DOHH2 (cell line): ENCODE data around the gene KCNIP4.

Experiments
- H3F3A ChIP-seq: fragments of 200-600 bp; sonication (generic), shearing (Covaris generic); 2 replicates; pipeline ENCODE4 v1.6.0; 2016; ENCODE audit warnings: antibody characterized with exemption, mild to moderate bottlenecking; ENCODE audit not compliant: control insufficient read depth, insufficient read depth
- H3K27ac ChIP-seq: fragments of 200-600 bp; sonication (generic); 2 replicates; pipeline ENCODE4 v1.5.1; 2014; ENCODE audit warnings: low read depth, mild to moderate bottlenecking, low read length, moderate library complexity
- H3K27me3 ChIP-seq: fragments of 200-600 bp; sonication (generic); 2 replicates; pipeline ENCODE4 v1.6.1; 2014; ENCODE audit warnings: mild to moderate bottlenecking, low read length, mixed read lengths; ENCODE audit not compliant: control insufficient read depth
- H3K36me3 ChIP-seq: fragments of 200-600 bp; sonication (generic); 2 replicates; pipeline ENCODE4 v1.6.1; 2014; ENCODE audit warnings: mild to moderate bottlenecking, low read length, moderate library complexity, mixed read lengths; ENCODE audit not compliant: control insufficient read depth
- H3K4me1 ChIP-seq: fragments of 200-600 bp; sonication (generic); 2 replicates; pipeline ENCODE4 v1.6.1; 2014; ENCODE audit warnings: mild to moderate bottlenecking, low read length, mixed read lengths; ENCODE audit not compliant: control insufficient read depth
- H3K4me2 ChIP-seq: fragments of 200-600 bp; sonication (generic); 2 replicates; pipeline ENCODE4 v1.6.0; 2014; ENCODE audit warnings: mild to moderate bottlenecking, low read length, moderate library complexity
- H3K4me3 ChIP-seq: fragments of 200-600 bp; sonication (generic); 2 replicates; pipeline ENCODE4 v1.5.1; 2014; ENCODE audit warnings: mild to moderate bottlenecking, low read length, mixed read lengths
- H3K79me2 ChIP-seq: fragments of 200-600 bp; sonication (generic); 2 replicates; pipeline ENCODE4 v1.6.1; 2014; ENCODE audit warnings: mild to moderate bottlenecking, low read length, mixed read lengths; ENCODE audit not compliant: control insufficient read depth
- H3K9me2 ChIP-seq: fragments of 200-600 bp; sonication (generic); replicated peaks from 2 replicates; pipeline ENCODE4 v1.6.1; 2014; ENCODE audit warnings: mild to moderate bottlenecking, low read length, mixed read lengths; ENCODE audit not compliant: control insufficient read depth
- H3K9me3 ChIP-seq: fragments of 200-600 bp; sonication (generic); 2 replicates; pipeline ENCODE4 v1.6.1; 2014; ENCODE audit warnings: antibody characterized with exemption, low read length, mixed read lengths; ENCODE audit not compliant: control insufficient read depth, insufficient read depth
- H4K20me1 ChIP-seq: fragments of 200-600 bp; sonication (generic); 2 replicates; pipeline ENCODE4 v1.6.0; 2014; ENCODE audit warnings: low read depth, mild to moderate bottlenecking, antibody characterized with exemption, low read length, moderate library complexity; ENCODE audit not compliant: control insufficient read depth, insufficient read depth
- CTCF ChIP-seq: fragments of 200-600 bp; sonication (generic); IDR thresholded peaks from one replicate; pipeline ENCODE4 v1.5.1; 2014; ENCODE audit warnings: antibody characterized with exemption, mild to moderate bottlenecking, low read depth, low read length; ENCODE audit not compliant: poor library complexity, severe bottlenecking
- EZH2phosphoT487 ChIP-seq: fragments of 200-600 bp; sonication (generic); IDR thresholded peaks from 2 replicates; pipeline ENCODE4 v1.6.1; 2017; ENCODE audit warnings: borderline replicate concordance, mild to moderate bottlenecking, antibody characterized with exemption, low read length, moderate library complexity, mixed read lengths

Gene KCNIP4

GRCh38 chr4:21046141-21046540, 902.4 kb downstream of the KCNIP4 start:
- Histone ChIP-seq H3K4me3 (no peak overlapping the region), H3K9me2 (no peaks in the 10 kb centered on the region), H3K79me2 (no peaks in the 10 kb centered on the region), H4K20me1 (no peaks in the 10 kb centered on the region), H3F3A (no peaks in the 10 kb centered on the region), H3K9me3 (no peaks in the 10 kb centered on the region), H3K27me3 (no peaks in the 10 kb centered on the region), H3K27ac (no peak overlapping the region), H3K36me3 (no peaks in the 10 kb centered on the region), H3K4me1 (no peaks in the 10 kb centered on the region), H3K4me2 (no peak overlapping the region)
- TF ChIP-seq EZH2phosphoT487: no peak
- TF ChIP-seq CTCF: no peak

GRCh38 chr4:21045119-21045518, 903.5 kb downstream of the KCNIP4 start:
- Histone ChIP-seq H3K79me2 (no peaks in the 10 kb centered on the region), H3F3A (no peaks in the 10 kb centered on the region), H4K20me1 (no peaks in the 10 kb centered on the region), H3K27ac (no peak overlapping the region), H3K36me3 (no peaks in the 10 kb centered on the region), H3K9me3 (no peaks in the 10 kb centered on the region), H3K27me3 (no peaks in the 10 kb centered on the region), H3K4me3 (no peak overlapping the region), H3K4me1 (no peaks in the 10 kb centered on the region), H3K4me2 (no peak overlapping the region), H3K9me2 (no peaks in the 10 kb centered on the region)
- TF ChIP-seq EZH2phosphoT487 (no peak), CTCF (no peak)

- H3K4me3 ChIP-seq: no peak overlapping the region
- TF ChIP-seq CTCF: no peak
- TF ChIP-seq EZH2phosphoT487: no peak
- H3F3A ChIP-seq: no peaks in the 10 kb centered on the region
- H4K20me1 ChIP-seq: no peaks in the 10 kb centered on the region
- no peaks in the 10 kb centered on the region for H3K4me1 ChIP-seq
- no peak overlapping the region for H3K27ac ChIP-seq
- H3K4me2 ChIP-seq: no peak overlapping the region
- H3K27me3 ChIP-seq: no peaks in the 10 kb centered on the region
- no peaks in the 10 kb centered on the region for H3K9me3 ChIP-seq
- H3K36me3 ChIP-seq: no peaks in the 10 kb centered on the region
- no peaks in the 10 kb centered on the region for H3K9me2 ChIP-seq
- H3K79me2 ChIP-seq: no peaks in the 10 kb centered on the region
Observed at GRCh38 chr4:21041708-21042107, 906.9 kb downstream of the KCNIP4 start.

- Histone ChIP-seq H4K20me1 (no peaks in the 10 kb centered on the region), H3K79me2 (no peaks in the 10 kb centered on the region), H3K9me3 (no peaks in the 10 kb centered on the region), H3K4me2 (no peak overlapping the region), H3K9me2 (no peaks in the 10 kb centered on the region), H3K27me3 (no peaks in the 10 kb centered on the region), H3F3A (no peaks in the 10 kb centered on the region), H3K4me1 (no peaks in the 10 kb centered on the region), H3K4me3 (no peak overlapping the region), H3K36me3 (no peaks in the 10 kb centered on the region), H3K27ac (no peak overlapping the region)
- TF ChIP-seq EZH2phosphoT487: no peak
- TF ChIP-seq CTCF: no peak
Observed at GRCh38 chr4:21034728-21035127, 913.8 kb downstream of the KCNIP4 start.
